Effector memory CD4-positive, alpha-beta T cell (primary cell): ENCODE measurements around the gene SPATA7.
A peak's percentile ranks its signal among the peaks of the same experiment; 100 is the strongest.
"Not testable (repeated sequence)": the region's sequence is repeated elsewhere in the genome, so short reads cannot be mapped to it uniquely, and the experiment has no call there.

Experiments used
- DNase-seq, 3 donors: peaks; one replicate each; pipeline ENCODE4 v3.0.0-alpha.2; 2020
- H3K27ac ChIP-seq: 2 replicates; pipeline ENCODE4 v1.7.0; 2013; ENCODE audit warnings: mild to moderate bottlenecking, low read length, moderate library complexity; ENCODE audit not compliant: insufficient read depth, poor library complexity, severe bottlenecking
- H3K27me3 ChIP-seq: replicated peaks from 2 replicates; pipeline ENCODE4 v1.7.0; 2013; ENCODE audit warnings: mild to moderate bottlenecking, low read length; ENCODE audit not compliant: insufficient read depth, control insufficient read depth, poor library complexity, severe bottlenecking
- H3K36me3 ChIP-seq: 2 replicates; pipeline ENCODE4 v1.7.0; 2013; ENCODE audit warnings: mild to moderate bottlenecking, low read length, moderate library complexity; ENCODE audit not compliant: control insufficient read depth, insufficient read depth
- H3K4me1 ChIP-seq: 2 replicates; pipeline ENCODE4 v1.7.0; 2013; ENCODE audit warnings: low read length, mild to moderate bottlenecking; ENCODE audit not compliant: control insufficient read depth, insufficient read depth, poor library complexity, severe bottlenecking
- H3K4me3 ChIP-seq: 2 replicates; pipeline ENCODE4 v1.7.0; 2013; ENCODE audit warnings: low read length, low read depth, mild to moderate bottlenecking; ENCODE audit not compliant: insufficient read depth, poor library complexity, severe bottlenecking
- H3K9me3 ChIP-seq: 2 replicates; pipeline ENCODE4 v1.7.0; 2013; ENCODE audit warnings: mild to moderate bottlenecking, low read length, moderate library complexity; ENCODE audit not compliant: control insufficient read depth

The SPATA7 gene

DNA sequence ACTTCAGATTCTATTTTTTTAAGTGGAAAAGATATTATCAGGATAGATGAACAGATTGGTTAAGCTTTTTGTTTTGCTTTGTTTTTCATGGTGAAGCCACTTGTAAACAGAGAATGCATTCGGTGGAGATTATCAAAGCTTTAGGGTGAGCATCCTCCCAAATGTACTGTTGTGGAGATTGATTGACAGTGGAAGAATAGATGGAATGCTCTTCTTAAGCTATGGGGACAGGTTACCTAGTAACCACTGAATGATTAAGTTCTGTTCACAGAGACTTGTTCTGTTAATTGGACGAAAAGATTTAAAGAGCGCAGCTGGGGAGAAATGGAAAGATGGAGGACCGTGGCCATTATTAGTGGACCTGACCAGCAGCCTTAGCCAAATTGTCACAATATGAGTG is 21.8 kb upstream of the SPATA7 start:
- no peaks in the 10 kb centered on the region for H3K4me1 ChIP-seq
- no peaks in the 10 kb centered on the region for H3K36me3 ChIP-seq
- no peak overlapping the region for H3K27ac ChIP-seq
- H3K27me3 ChIP-seq = no peaks in the 10 kb centered on the region
- DNase-seq = no peak
- H3K4me3 ChIP-seq = no peak overlapping the region
- no peaks in the 10 kb centered on the region for H3K9me3 ChIP-seq

DNA sequence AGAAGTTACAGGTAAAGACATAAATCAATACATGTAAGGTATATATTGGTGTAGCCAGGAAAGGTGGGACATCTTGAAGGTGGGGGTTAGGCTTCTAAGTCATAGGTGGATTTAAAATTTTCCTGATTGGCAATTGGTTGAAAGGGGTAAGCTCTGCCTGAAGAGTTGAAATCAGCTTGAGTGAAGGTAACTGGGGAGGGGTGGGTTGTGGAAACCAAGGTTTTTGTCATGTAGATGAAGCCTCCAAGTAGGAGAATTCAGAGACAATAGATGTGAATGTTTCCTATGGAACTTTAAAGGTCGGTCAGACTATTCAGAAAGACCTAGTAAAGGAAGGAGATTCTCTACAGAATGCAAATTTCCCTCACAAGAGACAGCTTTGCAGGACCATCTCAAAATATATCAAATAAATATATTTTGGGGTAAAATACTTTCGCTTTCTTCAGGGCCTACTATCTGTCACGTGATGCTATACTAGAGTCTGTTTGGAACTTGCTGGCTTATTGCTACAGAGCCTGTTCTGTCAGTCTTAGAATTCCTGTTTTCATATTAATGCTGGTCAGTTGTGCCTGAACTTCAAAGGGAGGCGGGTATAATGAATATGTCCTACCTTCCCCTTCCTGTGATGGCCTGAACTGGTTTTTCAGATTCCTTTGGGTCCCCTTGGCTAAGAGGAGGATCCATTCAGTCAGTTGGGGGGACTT is 20.6 kb upstream of the SPATA7 start:
- H3K27me3 ChIP-seq = no peaks in the 10 kb centered on the region
- no peak for DNase-seq
- H3K4me3 ChIP-seq = no peak overlapping the region
- H3K27ac ChIP-seq = no peak overlapping the region
- H3K9me3 ChIP-seq = no peaks in the 10 kb centered on the region
- no peaks in the 10 kb centered on the region for H3K4me1 ChIP-seq
- H3K36me3 ChIP-seq = no peaks in the 10 kb centered on the region

DNA sequence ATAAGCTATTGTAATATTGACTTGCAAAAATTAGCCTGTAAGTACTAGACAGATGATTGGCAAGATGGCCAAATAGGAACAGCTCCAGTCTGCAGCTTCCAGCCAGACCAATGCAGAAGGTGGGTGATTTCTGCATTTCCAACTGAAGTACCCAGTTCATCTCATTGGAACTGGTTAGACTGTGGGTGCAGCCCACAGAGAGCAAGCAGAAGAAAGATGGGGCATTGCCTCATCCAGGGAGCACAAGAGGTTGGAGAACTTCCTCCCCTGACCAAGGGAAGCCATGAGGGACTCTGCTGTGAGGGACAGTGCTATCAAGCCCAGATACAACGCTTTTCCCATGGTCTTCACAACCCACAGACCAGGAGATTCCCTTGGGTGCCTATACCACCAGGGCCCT is 16.0 kb upstream of the SPATA7 start:
- Histone ChIP-seq H3K4me1 (no peaks in the 10 kb centered on the region), H3K27me3 (no peaks in the 10 kb centered on the region), H3K4me3 (no peak overlapping the region), H3K9me3 (no peaks in the 10 kb centered on the region), H3K27ac (no peak overlapping the region), H3K36me3 (no peaks in the 10 kb centered on the region)
- no peak for DNase-seq

DNA sequence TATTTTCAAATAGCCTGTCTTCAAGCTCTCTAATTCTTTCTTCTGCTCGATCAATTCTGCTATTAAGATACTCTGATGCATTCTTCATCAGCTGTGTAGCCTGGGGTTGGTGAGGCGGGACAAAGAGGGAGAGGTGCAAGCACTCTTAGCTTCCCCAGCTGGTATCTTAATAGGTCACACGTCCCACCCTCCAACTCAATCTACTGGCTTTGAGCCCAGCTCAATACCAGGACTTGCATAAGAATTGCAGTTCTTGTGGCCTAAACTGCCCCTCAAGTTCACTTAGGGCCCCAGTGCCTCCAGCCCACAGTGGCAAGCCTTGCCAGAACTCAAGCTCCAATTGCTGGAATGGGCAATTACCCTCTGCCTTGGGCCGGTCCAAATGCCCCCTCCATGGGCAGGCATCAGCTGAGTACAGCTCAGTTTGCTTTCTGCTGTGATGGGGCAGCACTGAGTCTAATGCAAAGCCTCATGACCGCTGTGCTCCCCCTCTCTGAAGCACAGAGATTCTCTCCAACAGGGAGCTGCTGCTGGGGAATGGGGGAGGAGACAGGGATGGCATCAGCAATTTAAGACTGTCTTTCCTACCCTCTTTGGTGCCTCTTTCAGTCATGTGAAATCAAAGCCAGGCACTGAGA is 5.6 kb upstream of the SPATA7 start:
- H3K27ac ChIP-seq = no peak overlapping the region
- H3K4me3 ChIP-seq = no peak overlapping the region
- H3K36me3 ChIP-seq = no peaks in the 10 kb centered on the region
- H3K9me3 ChIP-seq = no peaks in the 10 kb centered on the region
- no peak for DNase-seq
- no peaks in the 10 kb centered on the region for H3K4me1 ChIP-seq
- no peaks in the 10 kb centered on the region for H3K27me3 ChIP-seq

DNA sequence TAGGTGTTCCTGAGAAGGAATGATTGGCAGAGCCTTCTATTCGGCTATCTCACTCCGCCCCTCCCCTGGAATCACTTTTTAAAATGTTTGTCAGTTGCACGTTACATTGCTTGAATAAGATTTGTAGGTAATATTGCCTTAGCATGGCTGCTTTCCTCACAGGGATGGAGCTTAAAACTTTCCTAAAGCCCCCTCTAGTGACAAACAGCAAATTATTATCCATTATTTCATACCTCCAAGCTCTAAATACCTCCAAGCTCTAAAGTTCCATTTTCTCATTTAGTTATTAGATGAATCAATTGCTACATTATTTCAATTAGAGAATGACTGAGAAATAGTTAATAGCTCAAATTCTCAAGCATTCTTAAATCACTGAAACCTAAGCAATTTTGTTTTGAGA is 5.1 kb upstream of the SPATA7 start:
- Histone ChIP-seq H3K4me1 (no peaks in the 10 kb centered on the region), H3K27me3 (no peaks in the 10 kb centered on the region), H3K4me3 (no peak overlapping the region), H3K9me3 (no peaks in the 10 kb centered on the region), H3K36me3 (no peaks in the 10 kb centered on the region), H3K27ac (no peak overlapping the region)
- DNase-seq = no peak

DNA sequence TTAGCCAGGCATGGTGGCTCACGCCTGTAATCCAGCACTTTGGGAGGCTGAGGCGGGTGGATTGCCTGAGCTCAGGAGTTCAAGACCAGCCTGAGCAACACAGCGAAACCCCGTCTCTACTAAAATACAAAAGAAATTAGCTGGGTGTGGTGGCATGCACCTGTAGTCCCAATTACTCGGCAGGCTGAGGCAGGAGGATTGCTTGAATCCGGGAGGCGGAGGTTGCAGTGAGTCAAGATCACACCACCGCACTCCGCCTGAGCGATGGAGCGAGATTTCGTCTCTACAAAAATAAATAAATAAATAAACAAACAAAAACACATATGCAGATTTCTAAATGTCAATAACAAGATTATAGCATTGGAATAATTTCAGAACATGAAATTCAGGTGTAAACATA is 3.8 kb upstream of the SPATA7 start:
- H3K36me3 ChIP-seq, H3K27ac ChIP-seq, H3K9me3 ChIP-seq, DNase-seq, H3K27me3 ChIP-seq, H3K4me1 ChIP-seq, H3K4me3 ChIP-seq: not testable (repeated sequence)

DNA sequence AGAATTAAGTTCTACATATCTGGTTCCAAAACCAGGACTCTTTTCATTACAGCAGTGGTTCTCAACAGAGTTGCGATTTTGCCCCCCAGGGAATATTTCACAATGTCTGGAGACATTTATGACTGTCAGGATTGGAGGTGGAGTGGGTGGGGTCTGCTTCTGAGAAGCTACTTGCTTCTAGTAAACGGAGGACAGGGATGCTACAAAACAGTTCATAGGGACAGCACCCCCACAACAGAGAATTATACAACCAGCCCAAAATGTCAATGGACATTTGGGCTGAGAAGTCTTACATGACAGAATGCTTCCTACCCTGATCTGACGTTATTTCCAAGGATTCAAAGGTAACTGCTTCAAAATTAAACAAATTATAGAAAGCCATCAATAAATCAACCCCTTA is 739 bp upstream of the SPATA7 start:
- Histone ChIP-seq H3K9me3 (no peaks in the 10 kb centered on the region), H3K27ac (no peak overlapping the region), H3K4me3 (peak overlapping the region; percentile 88), H3K4me1 (no peaks in the 10 kb centered on the region), H3K27me3 (no peaks in the 10 kb centered on the region), H3K36me3 (no peaks in the 10 kb centered on the region)
- DNase-seq = no peak

DNA sequence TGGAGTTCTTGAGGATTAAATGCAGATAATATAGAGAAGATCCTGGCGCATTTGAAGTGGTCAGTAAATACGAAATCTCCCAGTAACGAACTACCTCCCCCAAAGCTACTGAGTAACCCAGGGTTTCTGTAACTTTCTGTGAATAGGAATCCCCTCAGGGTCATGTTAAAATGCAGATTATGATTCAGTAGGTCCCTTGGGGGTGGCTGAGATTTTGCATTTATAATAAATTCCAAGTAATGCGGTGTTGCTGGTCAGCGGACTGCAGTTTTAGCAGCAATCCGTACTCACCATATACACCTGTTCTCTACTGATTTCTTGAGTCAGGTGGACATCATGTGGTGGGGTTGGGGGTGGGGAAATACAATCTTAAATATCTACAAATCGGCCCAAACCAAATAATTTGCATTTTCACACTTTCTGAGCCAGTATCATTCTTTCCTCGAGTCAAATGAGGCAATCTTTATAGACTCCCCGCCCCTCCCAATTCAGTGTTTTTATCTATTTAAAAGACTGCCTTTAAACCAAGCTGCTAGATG is 868 bp downstream of the SPATA7 start:
- no peaks in the 10 kb centered on the region for H3K9me3 ChIP-seq
- no peaks in the 10 kb centered on the region for H3K4me1 ChIP-seq
- H3K4me3 ChIP-seq = peak overlapping the region; percentile 88
- H3K27me3 ChIP-seq = no peaks in the 10 kb centered on the region
- H3K36me3 ChIP-seq = no peaks in the 10 kb centered on the region
- H3K27ac ChIP-seq = peak overlapping the region; percentile 42
- no peak for DNase-seq

DNA sequence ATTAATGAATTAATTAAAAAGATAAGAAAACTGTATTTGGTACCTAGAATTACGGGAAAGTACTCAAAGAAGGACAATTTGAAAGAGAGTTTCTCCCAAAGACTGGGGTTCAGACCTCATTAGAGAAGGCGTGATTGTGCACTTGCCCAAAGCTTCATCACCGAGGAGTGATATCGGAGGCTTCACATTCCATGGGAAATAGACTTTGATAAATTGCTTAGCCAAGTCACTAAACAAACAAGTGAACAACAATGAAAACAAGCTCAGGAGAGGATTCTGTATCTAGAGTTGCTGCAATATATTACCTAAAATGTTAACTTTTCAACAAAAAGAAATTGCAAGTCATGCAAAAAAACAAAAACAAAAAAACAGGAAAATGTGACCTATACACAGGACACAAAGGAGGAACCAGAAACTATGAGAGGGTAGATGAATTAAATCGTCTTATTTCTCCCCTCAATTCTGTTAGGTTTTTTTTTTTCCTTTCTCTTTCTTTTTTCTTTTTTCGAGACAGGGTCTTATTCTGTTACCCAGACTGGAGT is 3.4 kb downstream of the SPATA7 start:
- Histone ChIP-seq H3K27ac (no peak overlapping the region), H3K4me1 (no peaks in the 10 kb centered on the region), H3K9me3 (no peaks in the 10 kb centered on the region), H3K4me3 (no peak overlapping the region), H3K36me3 (no peaks in the 10 kb centered on the region), H3K27me3 (no peaks in the 10 kb centered on the region)
- no peak for DNase-seq

DNA sequence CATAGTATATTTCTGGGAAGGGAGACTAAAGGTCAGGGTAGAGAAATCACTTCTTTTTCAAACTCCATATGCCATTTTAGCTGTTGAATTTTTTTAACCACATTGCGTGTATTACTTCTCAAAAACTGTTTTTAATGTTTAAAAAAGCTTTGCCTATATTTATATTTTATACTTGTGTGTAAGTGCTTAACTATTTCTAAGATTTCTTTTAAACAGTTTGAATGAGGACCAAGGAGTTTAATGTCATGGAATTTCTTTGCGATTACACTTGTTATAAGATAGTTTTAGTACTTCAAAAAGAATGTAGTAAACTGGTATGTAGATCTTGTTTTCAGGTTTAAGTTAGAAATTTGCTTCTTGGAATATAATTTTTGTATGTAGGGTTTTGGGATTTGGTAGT is 7.2 kb downstream of the SPATA7 start:
- no peak overlapping the region for H3K27ac ChIP-seq
- no peak overlapping the region for H3K4me3 ChIP-seq
- H3K9me3 ChIP-seq = no peaks in the 10 kb centered on the region
- no peaks in the 10 kb centered on the region for H3K27me3 ChIP-seq
- H3K36me3 ChIP-seq = no peaks in the 10 kb centered on the region
- no peaks in the 10 kb centered on the region for H3K4me1 ChIP-seq
- DNase-seq = no peak
